HCT116 (cell line): ENCODE results near the gene PIGO. TPM values are rescaled to one million over a fixed set of nuclear protein-coding genes. Genes with fewer than 3 reads are reported as not detected.

Source experiments
- ATAC-seq: fragments of 200-7000 bp; cut with Tn5 transposase; 2 replicates; pipeline ENCODE4 v1.9.1; 2020; ENCODE audit warnings: mild to moderate bottlenecking, moderate library complexity
- BruUV-seq: library from RNA; stranded (reverse); fragments of 400-500 nt; replicated peaks from 2 replicates; lab custom pipeline; 2021; lab: Mats Ljungman, UMichigan
- CTCF ChIA-PET: fragments of 300-600 bp; sonication (Branson Sonifier 250); formaldehyde crosslinking; loops from one replicate; lab custom pipeline; 2021; ENCODE audit warnings: antibody characterized with exemption; lab: Charles Lee
- POLR2A ChIA-PET: fragments of 300-600, 350-600 bp; sonication (Branson Sonifier 250); formaldehyde crosslinking; loops from one replicate; lab custom pipeline; 2021; ENCODE audit warnings: antibody characterized with exemption; lab: Charles Lee
- RAD21 ChIA-PET, 2 experiments: fragments of 300-600 bp; sonication (Branson Sonifier 250); formaldehyde crosslinking; loops; one replicate each; lab custom pipeline; 2023; ENCODE audit warnings: low total read pairs in 2 of 2; ENCODE audit not compliant: uncharacterized antibody in 2 of 2, unreplicated experiment in 2 of 2, low non-redundant PET in 1 of 2; lab: Charles Lee
- DNase-seq: peaks from one replicate; pipeline ENCODE4 v3.0.0-alpha.2; 2010; ENCODE audit warnings: low read depth, low spot score
- H2AFZ ChIP-seq: fragments of 200-600 bp; shearing (Covaris generic), sonication (generic); 2 replicates; pipeline ENCODE4 v1.6.1; 2017; ENCODE audit warnings: low read depth, mixed run types, mixed read lengths, antibody characterized with exemption, low read length; ENCODE audit not compliant: poor library complexity, severe bottlenecking
- H3K27ac ChIP-seq: 2 replicates; pipeline ENCODE4 v1.5.1; 2012; ENCODE audit warnings: low read depth, low read length
- H3K27me3 ChIP-seq: fragments of 200-600 bp; sonication (generic); 2 replicates; pipeline ENCODE4 v1.6.1; 2016; ENCODE audit warnings: mixed run types, low read length, mixed read lengths; ENCODE audit not compliant: insufficient read depth
- H3K36me3 ChIP-seq, 2 experiments: fragments of 200-500 bp in 1 of 2; fragments of 200-600 bp in 1 of 2; sonication (Bioruptor generic) in 1 of 2; sonication (generic) in 1 of 2; 2 replicates each; pipeline versions ENCODE4 v1.5.1 to v1.6.1; 2014 to 2016; ENCODE audit warnings: low read length in 2 of 2, inconsistent platforms in 1 of 2, mixed read lengths in 1 of 2, mixed run types in 1 of 2; ENCODE audit not compliant: insufficient read depth in 2 of 2, control insufficient read depth in 1 of 2
- H3K4me1 ChIP-seq, 2 experiments: fragments of 200-600 bp in 1 of 2; sonication (generic) in 1 of 2; 2 replicates each; pipeline versions ENCODE4 v1.5.1 to v1.6.1; 2012 to 2017; ENCODE audit warnings: low read length in 2 of 2, inconsistent platforms in 1 of 2, mild to moderate bottlenecking in 1 of 2, mixed read lengths in 1 of 2, mixed run types in 1 of 2, moderate library complexity in 1 of 2; ENCODE audit not compliant: insufficient read depth in 2 of 2, control insufficient read depth in 1 of 2
- H3K4me2 ChIP-seq: fragments of 200-600 bp; sonication (generic); 2 replicates; pipeline ENCODE4 v1.6.1; 2017; ENCODE audit warnings: mixed run types, low read length, mixed read lengths
- H3K4me3 ChIP-seq, 2 experiments: fragments of 200-600 bp in 1 of 2; sonication (generic) in 1 of 2; replicated peaks in 1 of 2; 2 replicates each; pipeline ENCODE4 v1.5.1; 2011 to 2016; ENCODE audit warnings: low read length in 2 of 2, control low read depth in 1 of 2, low read depth in 1 of 2, mild to moderate bottlenecking in 1 of 2, mixed read lengths in 1 of 2, mixed run types in 1 of 2
- H3K79me2 ChIP-seq: fragments of 200-600 bp; sonication (generic); 2 replicates; pipeline ENCODE4 v1.6.1; 2017; ENCODE audit warnings: mild to moderate bottlenecking, mixed run types, low read length, moderate library complexity, mixed read lengths; ENCODE audit not compliant: insufficient read depth
- H3K9ac ChIP-seq: fragments of 200-600 bp; sonication (generic); 2 replicates; pipeline ENCODE4 v1.6.1; 2016; ENCODE audit warnings: low read length, mixed read lengths
- H3K9me2 ChIP-seq: fragments of 200-600 bp; sonication (generic), shearing (Covaris generic); 2 replicates; pipeline ENCODE4 v1.6.1; 2017; ENCODE audit warnings: mixed run types, mild to moderate bottlenecking, moderate library complexity; ENCODE audit not compliant: insufficient read depth
- H3K9me3 ChIP-seq, 2 experiments: fragments of 200-500 bp in 1 of 2; fragments of 200-600 bp in 1 of 2; sonication (Bioruptor generic) in 1 of 2; sonication (generic) in 1 of 2; 2 replicates each; pipeline ENCODE4 v1.6.1; 2014 to 2017; ENCODE audit warnings: low read length in 2 of 2, mixed read lengths in 2 of 2, inconsistent platforms in 1 of 2, low read depth in 1 of 2, mild to moderate bottlenecking in 1 of 2, mixed run types in 1 of 2, moderate library complexity in 1 of 2; ENCODE audit not compliant: control insufficient read depth in 1 of 2, insufficient read depth in 1 of 2
- H4K20me1 ChIP-seq: fragments of 200-600 bp; sonication (generic), shearing (Covaris generic); 2 replicates; pipeline ENCODE4 v1.6.1; 2017; ENCODE audit warnings: mixed run types, mild to moderate bottlenecking, moderate library complexity; ENCODE audit not compliant: insufficient read depth
- ATF3 ChIP-seq: IDR thresholded peaks from 2 replicates; pipeline ENCODE4 v1.6.1; 2012
- CTCF ChIP-seq, 3 experiments: fragments of 200-600 bp in 1 of 3; sonication (generic) in 1 of 3; IDR thresholded peaks in 2 of 3; conservative IDR thresholded peaks in 1 of 3; 2 replicates each; pipeline ENCODE4 v1.5.1; 2012 to 2017; ENCODE audit warnings: low read depth in 2 of 3, low read length in 2 of 3, antibody characterized with exemption in 1 of 3, borderline replicate concordance in 1 of 3, control low read depth in 1 of 3, mild to moderate bottlenecking in 1 of 3, mixed read lengths in 1 of 3, mixed run types in 1 of 3, moderate library complexity in 1 of 3; ENCODE audit not compliant: insufficient read depth in 1 of 3
- YY1 ChIP-seq: IDR thresholded peaks from 2 replicates; pipeline ENCODE4 v1.6.1; 2011; ENCODE audit warnings: low read length, low read depth, moderate library complexity, mild to moderate bottlenecking; ENCODE audit not compliant: insufficient replicate concordance; ENCODE audit errors: extremely low read depth
- intact Hi-C: fragments of 100-400 bp; cut with micrococcal nuclease; formaldehyde crosslinking; loops from 2 replicates; pipeline ENCODE4 v1.10.0; 2022
- total RNA-seq: library from RNA; stranded (reverse); gene quantifications from one replicate; pipeline ENCODE4 v1.2.1, GENCODE V29; 2021; ENCODE audit not compliant: unreplicated experiment

The PIGO gene
- total RNA-seq, 1 experiment from 2014 or later = 24.0 TPM

GRCh38 chr9:35116898-35117551, 20.6 kb upstream of the PIGO start:
- H3K27ac ChIP-seq = no peak overlapping the region
- BruUV-seq = no TSS peak
- no peaks in the 10 kb centered on the region for H3K9me3 ChIP-seq
- DNase-seq (peak; percentile 86), ATAC-seq (peak; percentile 69)
- ChIA-PET POLR2A (interaction anchor here (1.2 kb wide), 1 partner anchor 142 kb away, joined by 4 read pairs; no protein-coding TSS in a partner anchor), CTCF (interaction anchor here (0.8 to 2.8 kb wide), 17 partner anchors 13 to 437 kb away, joined by 3 to 22 read pairs (median 5); partner anchors contain the start of genes FANCG, STOML2 and UNC13B), RAD21 (interaction anchor here (1.1 to 1.8 kb wide), 5 partner anchors 142 to 360 kb away, joined by 3 to 7 read pairs (median 4); no protein-coding TSS in a partner anchor)
- no peaks in the 10 kb centered on the region for H4K20me1 ChIP-seq
- peak overlapping the region; percentile 52 for H3K9ac ChIP-seq
- peaks cover 32 to 50% of the 10 kb centered on the region in 2 experiments for H3K4me1 ChIP-seq
- no peaks in the 10 kb centered on the region for H3K79me2 ChIP-seq
- no peaks in the 10 kb centered on the region for H3K9me2 ChIP-seq
- H3K4me2 ChIP-seq = peak overlapping the region; percentile 98
- intact Hi-C loops = loop anchor here (1.0 to 10.0 kb wide), 6 partner anchors 45 to 538 kb away; partner anchors contain the start of genes CCDC107, RMRP, SIT1 and UNC13B
- peak overlapping the region; percentile 58 to 68 for H3K4me3 ChIP-seq
- H3K27me3 ChIP-seq = no peaks in the 10 kb centered on the region
- TF ChIP-seq CTCF (IDR thresholded peaks at IDR 0.05 in 2 of 3, conservative IDR thresholded peaks at IDR 0.05 in 1 of 3; ENCODE audit: borderline replicate concordance in 1 of 3, insufficient read depth in 1 of 3, low read depth in 2 of 3, low read length in 2 of 3) (peak in 2 of 3 experiments; percentile 92 to 95; a peak in 4 of 6 replicates), ATF3 (no peak), YY1 (peak; percentile 11)
- peak overlapping the region; percentile 91 for H2AFZ ChIP-seq
- no peaks in the 10 kb centered on the region for H3K36me3 ChIP-seq
